GM21737 (cell line): ENCODE data around the gene LRMDA.

ENCODE experiments used
- ATAC-seq: cut with Tn5 transposase; IDR thresholded peaks from one replicate; pipeline ENCODE4 v1.9.1; 2021; ENCODE audit warnings: mild to moderate bottlenecking, moderate library complexity; ENCODE audit not compliant: unreplicated experiment

The LRMDA gene

DNA sequence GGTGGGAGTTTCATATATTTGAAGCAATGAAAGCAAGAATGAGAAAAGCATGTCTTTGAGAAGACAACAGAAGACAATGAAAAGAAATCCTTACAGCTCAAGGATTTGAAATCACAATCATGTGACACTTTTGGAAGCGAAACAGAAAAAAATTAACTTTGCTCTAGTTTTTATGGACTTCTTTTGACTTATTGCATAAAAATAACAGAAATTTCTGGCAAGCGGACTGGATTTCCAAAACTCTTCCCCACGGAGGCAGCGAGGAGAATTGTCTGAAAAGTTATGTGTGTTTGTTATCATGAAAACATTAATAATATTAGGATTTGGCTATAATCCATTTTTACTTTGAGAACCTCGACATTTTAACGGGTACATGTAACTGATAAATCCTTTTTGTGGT, 223.3 kb downstream of the LRMDA start:
- no peak for ATAC-seq

DNA sequence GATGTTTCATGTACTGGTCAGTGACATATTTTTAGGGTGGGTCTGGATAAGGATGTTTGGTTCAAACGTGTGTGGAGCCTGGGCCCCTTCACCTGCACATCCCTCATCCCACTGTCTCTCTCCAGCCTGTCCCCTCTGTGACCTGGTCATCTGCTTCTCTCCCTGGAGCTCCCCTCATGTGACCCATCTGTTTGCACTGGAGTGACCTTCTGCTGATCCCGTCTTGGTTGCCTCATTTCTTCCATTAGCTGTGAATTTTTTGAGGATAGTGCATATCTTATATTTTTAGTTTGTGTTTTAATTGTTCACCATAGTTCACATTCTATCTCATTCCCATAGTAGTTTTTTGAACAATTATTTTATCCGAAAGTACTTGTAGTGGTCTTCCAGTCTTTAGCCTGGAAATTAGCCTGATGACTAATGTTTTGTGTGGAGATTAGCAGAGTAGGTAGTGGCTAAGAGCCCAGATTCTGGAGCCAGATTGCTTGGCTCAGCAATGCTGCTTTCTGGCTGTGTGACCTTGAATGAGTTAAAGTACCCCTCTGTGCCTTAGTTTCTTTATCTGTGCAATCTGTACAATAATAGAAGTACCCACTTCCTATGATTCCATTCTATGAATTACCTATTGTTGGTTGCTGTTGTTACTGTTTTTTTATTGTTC, 224.5 kb downstream of the LRMDA start:
- ATAC-seq, result no peak

DNA sequence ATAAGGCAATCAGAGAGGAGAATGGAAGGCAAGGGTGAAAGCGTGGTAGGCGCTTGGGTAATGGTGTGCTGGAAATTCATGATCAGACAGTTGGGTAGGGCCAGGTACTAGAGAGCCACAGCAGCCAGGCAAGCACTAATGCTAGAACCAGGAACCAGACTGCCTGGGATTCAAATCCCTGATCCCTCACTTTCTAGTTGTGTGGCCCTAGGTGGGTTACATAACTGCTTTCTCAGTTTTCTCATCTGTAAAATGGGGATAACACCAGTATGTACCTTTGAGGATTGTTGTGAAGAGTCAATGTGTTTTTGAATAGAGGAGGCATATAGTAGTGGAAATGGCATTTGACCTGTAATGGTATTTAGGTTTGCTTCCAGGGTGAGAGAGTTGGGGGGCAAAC, 225.9 kb downstream of the LRMDA start:
- no peak for ATAC-seq

DNA sequence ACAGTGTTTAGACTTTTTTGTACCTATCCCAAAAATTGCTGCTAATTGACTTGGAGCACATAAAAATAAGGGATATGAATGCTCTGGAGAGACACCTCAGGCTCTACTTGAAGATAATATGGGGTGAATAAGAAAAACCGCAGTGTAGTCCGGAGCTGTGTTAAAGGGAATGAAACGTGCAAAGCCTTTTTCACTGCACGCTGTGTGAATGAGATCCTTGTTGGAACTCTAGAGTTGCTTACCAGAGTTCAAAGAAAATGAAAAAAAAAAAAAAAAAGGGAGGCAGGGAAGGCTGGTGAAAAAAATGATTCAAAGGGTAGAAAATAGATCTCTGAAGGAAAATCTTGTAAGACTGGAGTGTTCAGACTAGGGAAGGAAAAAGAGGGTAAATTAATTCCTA, 226.6 kb downstream of the LRMDA start:
- ATAC-seq, result no peak

DNA sequence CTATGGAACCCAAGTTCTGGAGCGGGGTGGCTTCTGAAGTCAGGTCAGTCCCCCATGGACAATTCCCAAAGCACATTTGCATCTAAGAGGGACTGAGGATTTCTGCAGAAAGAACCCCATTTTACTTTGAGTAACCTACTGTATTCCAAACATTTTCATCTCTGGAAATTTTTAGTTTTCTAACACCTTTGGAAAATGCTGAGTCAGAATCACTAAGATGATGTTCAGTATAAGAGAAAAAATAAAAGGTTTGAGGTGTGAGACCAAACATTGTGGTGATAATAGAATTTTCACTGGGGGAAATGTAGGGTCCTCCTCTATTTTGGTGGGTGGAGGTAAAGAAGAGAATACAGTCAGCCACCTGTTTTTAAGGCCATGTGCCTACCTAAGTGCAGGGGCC, 227.1 kb downstream of the LRMDA start:
- ATAC-seq, result no peak

DNA sequence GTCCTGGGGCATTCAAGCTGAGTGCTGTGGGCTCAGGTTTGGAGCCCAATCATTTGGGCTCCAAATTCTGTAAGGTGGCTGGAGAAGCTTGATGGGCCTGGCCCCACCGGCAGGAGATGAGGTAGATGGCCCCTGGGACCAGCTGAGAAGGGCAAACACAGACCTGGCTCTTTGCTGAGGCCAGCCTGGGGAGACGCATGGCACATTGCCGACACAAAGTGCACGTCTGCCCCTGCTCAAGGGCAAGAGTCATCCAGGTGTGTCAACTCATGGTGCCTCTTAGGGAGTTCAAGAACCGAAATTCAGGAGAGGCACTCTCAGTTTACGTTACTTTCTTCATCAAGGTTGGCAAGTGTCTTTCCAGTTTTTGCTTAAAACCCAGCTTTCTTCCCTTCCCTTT, 227.5 kb downstream of the LRMDA start:
- no peak for ATAC-seq

DNA sequence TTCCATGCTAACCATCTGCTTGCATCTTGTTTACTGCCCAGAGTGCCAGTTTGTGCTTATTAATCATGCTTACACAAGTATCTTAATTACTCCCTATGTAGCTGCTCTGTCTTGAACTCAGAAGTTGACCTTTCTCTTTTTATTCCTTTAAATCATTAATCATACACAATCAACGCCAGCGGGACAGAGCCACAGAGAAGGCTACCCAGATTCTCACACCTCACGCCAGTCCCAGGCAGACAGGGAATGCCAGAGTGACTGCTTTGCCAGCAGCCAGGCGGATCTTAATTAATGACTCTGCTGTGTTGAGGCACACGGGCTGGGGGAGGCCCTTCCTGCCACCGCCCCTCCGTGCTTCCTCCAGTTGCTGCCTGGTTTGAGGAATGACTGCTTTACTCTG, 229.4 kb downstream of the LRMDA start:
- ATAC-seq, result no peak

DNA sequence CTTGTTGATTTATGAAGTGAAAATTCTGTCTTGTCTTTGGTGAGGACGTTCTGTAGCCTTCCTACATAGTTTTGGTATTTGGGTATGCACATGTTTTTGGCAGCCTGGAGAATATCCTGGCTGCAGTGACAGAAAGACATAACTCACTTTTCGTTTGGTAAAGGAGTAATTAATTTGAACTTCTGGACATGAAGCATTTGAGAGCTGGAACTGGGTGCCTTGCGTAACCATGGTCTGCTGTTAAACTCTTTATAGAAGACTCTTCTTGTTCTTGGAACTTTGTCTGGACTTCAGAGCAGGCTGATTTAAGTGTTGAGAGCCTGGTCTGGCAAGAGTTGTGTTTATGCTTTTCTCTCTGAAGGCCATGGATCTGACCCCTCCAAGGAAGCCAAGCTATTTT, 231.3 kb downstream of the LRMDA start:
- no peak for ATAC-seq

DNA sequence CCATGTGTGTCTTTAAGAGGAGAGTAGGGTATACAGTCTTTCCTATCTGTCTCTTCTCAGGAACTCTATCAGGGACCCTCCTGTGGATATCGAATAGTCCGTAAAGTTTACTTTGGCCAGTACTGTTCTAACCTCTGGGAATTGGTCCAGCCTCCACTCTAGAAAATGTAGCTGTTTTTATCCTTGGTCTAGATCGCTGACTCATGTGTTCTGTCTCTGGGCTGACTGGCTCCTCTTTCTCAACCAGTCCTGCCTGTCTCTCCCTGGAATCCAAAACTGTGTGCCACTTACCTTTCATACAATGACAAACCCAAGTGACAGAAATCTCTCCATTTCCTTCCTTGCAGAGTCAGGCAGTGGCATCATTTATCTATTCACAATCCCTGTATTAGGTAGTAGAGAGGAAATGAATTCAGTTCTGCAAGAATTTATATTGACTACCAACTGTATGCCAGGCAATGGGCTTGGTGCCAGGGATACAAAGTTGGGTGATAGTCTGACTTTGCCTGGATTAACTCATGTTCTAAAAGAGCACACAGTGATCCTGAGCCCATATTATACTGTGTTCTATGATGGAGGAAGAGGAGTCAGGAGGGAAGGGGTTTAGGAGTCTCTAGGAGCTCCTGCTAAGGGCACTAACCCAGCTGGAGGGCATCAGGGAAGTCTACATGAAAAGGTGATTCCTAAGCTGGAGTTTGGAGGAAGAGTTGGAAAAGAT, 232.7 kb downstream of the LRMDA start:
- no peak for ATAC-seq

DNA sequence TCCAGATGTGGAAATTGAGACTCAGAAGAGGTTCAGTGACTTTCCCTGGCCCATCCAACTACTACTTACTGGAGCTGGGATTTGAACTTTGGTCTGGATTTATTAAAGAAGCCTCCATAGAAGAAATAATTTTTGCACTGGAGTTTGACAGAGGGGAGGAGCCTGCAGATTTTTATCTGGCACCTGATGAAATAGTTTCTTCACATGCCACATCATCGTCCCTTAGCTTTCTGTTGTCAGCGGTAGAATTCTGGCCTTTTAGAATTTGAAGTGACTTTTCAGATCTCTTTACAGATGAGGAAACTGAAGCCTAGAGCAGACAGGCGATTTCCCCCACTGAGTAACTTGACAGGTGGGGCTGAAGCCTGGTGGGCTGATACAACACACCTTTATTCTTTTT, 233.5 kb downstream of the LRMDA start:
- ATAC-seq, result no peak

DNA sequence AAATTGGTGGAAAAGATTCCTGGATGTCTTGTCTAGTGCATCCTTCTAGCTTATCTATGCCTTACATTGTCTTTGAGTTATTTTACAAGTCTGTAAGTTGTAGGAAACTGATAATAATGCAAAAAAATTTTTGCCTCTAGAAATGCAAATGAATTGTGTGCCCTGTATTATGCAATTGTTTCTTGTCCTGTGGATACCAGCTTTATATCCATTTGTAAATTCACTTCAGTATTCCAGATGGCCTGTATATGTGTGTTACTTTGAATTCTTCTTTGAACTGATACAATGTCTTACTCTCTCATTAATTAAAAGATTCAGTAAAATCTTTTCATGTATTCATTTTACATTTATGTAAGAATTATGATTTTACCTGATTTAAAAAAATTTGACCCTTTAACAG, 234.3 kb downstream of the LRMDA start:
- ATAC-seq, result no peak

DNA sequence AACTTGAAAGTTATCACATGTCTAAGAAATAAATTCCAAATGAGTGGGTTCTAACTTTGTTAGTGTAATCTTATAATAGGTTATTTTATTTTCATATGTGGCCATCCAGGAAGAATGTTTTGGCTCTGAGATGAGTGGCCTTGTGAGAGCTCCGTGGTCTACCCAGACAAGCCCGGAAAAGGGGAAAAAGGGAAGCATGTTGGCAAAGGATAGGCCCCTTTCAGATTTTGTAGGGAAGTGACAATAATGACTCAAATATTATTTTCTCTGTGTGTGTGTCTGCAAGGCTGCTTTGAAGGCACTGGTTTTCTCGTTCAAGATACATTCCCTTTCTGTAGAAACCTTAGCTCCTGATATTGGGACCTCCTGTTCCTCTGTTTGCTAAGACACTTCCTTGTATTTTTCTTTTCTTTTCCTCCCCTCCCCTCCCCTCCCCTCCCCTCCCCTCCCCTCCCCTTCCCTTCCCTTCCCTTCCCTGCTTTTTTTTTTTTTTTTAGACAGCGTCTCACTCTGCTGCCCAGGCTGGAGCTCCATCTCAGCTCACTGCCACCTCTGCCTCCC, 240.8 kb downstream of the LRMDA start:
- no peak for ATAC-seq

DNA sequence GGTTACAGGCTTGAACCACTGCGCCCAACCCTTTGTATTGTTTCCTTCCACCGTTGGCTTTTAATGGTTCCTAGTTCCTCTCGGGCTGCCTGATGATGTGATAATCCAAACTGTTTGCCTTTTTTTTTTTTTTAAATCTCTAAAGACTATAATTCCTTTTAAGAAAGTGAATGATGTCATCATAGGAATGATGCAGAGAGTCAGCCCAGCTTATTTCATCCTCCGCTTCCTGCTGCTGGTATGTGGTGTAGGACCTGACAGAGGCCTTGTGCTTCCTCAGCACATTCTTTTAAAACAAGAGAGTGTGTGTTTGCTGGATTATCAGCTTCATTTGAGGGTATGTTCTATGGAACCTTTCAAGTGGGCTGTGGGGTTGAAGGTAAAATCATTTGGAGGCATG, 241.4 kb downstream of the LRMDA start:
- ATAC-seq, result no peak

DNA sequence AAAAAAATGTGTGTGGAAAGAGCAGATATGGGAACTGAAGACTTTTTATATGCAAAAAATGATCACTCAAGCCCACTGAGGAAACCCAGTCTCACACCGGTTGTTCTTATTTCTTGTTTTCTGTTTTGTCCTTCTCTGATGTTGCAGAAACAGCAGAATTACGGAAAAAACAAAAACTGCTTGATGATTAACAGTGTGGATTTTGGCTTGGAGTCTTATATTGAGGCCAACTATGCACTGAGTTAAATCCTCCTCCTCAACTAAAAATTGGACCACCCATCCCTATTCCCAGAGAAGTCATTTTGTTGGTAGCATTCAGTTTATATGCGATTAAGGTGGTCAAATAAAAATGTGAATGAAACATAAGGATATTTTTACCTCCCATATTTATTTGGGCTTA, 246.1 kb downstream of the LRMDA start:
- ATAC-seq, result no peak

DNA sequence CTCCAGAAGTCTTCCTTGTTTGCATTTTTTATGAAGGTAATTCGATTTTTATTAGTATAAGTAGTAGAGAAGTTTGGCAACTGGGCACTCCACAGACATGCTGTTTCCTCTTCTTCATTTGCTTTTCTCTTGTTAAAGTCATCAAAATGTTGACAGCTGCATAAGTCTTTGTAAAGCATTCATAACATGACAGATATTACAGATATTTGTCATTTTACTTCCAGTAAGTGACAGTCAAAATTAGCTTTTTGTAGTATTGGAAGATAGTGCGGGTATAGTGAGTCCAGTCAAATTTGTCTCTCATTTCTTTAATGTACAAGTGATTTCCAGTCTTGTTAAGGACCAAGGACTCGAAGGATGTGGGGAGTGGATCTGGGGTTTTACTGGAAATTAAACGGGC, 247.1 kb downstream of the LRMDA start:
- ATAC-seq, result no peak

DNA sequence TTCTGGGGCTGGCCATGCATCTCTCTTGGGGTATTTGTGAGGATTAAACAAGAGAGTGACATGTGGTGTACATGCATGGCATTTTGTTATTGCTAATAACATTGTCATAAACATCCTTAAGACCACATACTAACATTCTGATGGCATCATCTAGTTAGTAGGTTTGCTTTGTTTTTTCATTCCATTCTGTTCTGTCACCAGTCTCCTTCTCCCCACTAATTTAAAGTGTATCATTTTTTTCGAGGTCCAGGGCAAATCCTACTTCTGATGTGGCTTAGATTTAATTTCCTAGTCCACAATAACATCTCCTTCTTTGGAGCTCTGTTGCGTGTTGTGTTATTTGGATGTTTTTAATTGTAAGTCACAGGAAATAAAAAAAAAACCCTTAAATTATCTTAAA, 248.1 kb downstream of the LRMDA start:
- no peak for ATAC-seq

DNA sequence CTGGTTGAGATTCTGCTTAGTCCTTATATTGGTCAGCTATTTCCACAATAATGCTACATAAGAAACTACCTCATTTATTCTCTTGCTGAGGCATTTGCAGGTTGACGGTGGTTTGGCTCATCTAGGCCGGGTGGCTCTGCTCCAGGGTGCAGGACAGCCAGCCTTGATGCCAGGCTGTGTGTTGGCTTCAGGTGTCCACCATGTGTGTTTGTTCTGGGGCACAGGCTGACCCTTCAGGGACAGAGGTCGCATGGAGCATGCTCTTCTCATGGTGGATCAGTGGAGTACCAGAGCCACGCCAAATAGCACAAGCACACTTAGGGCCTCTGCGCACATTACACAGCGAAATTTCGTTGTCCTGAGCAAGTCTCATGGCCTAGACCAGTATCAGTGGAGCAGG, 249.9 kb downstream of the LRMDA start:
- no peak for ATAC-seq

DNA sequence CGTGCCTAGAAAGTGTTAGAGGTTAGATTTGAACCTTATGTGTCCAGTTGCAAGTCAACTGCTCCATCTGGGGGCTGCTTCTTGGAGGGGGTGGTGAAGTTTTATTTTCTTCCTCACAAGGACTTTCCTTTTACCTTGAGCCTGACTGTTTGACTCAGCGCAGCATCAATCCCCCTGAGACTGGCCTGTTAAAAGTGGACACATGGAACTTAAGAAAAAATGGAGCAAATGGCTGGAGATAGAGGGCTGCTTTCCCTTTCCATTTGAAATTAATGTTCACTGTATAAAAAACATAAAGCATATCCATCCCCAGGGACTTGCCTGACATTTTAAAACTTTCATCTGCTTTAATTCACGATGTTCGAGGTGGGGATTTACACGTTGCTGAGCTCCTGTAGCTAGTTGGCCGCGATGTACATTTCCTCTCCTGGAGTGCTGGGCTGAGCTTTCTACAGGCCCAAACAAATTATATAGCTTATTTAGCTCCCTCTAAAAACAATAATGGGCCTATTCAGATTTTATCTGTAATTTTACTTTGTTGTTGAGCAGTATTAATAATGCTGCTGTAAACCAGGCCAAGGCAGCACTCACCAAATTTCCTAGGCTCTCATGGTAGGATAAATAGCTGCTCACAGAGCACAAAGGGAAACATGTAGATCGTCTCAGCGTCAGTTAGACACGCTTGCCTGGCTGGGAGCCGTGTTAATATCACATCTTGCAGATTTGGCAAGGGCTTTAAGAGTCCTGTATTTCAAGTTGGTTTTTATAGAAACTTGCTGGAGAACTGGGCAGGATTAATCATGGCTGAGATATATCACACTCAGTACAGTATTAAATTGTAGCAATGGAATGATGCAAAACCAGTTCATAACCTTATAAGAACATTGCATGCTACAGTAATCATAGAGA, 251.5 kb downstream of the LRMDA start:
- no peak for ATAC-seq

DNA sequence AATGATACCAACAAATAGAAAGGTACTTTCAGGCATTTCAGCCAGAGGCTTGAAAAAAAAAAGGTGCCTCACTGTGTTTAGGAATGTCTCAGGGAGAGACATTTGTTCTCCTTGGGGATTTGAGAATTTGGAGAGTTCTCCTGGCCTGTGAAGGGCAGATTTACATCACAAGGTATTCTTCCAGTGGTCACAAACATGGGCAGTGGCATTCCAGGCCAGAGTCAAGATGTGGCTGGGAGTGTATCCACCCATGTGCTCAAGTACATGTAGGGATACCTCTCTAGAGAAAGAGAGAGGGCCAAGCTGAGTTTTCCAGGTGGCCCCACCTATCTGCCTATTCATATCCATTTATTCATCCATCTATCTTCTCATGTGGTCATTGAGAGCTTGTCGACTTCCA, 253.8 kb downstream of the LRMDA start:
- ATAC-seq, result no peak

DNA sequence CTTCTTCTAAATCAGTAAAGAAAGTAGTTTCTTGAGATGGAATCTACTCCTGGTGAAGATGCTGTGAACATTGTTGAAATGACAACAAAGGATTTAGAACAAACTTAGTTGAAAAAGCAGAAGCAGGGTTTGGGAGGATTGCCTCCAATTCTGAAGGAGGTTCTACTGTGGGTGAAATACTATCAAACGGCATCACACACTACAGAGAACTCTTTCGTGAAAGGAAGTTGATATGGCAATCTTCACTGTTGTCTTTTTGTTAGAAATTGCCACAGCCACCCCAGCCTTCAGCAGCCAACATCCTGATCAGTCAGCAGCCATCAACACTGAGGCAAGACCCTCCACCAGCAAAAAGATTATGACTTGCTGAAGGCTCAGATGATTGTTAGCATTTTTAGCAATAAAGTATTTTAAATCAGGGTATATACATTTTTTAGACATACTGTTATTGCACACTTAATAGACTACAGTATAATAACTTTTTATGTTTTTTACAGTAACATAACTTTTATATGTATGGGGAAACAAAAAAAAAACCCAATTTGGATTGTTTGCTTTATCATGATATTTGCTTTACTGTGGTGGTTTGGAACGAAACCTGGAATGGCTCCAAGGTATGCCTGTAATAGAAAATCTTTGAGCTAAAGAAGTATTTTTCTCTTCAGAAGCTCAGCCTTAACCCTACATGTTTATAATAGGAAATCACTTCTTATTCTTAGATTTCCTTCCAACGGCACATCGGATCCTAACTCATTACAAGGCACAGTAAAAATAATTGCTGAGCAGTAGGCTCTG, 257.3 kb downstream of the LRMDA start:
- no peak for ATAC-seq

DNA sequence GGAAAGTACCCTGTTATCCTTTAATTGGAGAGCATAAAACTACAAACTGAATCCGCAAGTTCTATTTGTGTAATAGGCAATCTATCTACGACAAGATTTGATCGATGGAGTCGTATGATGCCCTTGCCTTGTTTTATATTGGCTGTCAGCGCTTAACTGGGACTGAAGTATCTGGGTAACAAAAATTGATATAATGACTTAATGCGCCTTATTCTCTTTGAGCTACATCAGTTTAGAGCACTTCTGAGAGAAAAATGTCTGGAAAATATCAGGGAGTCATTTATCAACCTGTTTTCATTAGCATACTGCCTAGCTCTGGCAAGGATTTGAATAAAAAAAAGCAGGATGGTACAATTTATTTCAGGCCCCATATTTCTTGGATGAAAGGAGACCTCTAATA, 262.1 kb downstream of the LRMDA start:
- no peak for ATAC-seq
